GM12878 (cell line): ENCODE measurements around the gene DGKI. TPM values are rescaled to one million over a fixed set of nuclear protein-coding genes. Genes with fewer than 3 reads are reported as not detected.

ENCODE experiments used
- ATAC-seq: fragments of 200-7000 bp; cut with Tn5 transposase; 3 replicates; pipeline ENCODE4 v1.9.1; 2020; ENCODE audit warnings: mild to moderate bottlenecking, moderate library complexity
- BruUV-seq: library from RNA; stranded (reverse); fragments of 400-500 nt; replicated peaks from 2 replicates; lab custom pipeline; 2021; lab: Mats Ljungman, UMichigan
- CTCF ChIA-PET: fragments of 300-600 bp; sonication (Branson Sonifier 250); formaldehyde crosslinking; extraction: SDS; loops from one replicate; lab custom pipeline; 2021; ENCODE audit warnings: inconsistent platforms; lab: Yijun Ruan, JAX
- POLR2A ChIA-PET: fragments of 350-600 bp; formaldehyde crosslinking; extraction: SDS; loops from one replicate; lab custom pipeline; 2021; ENCODE audit warnings: inconsistent platforms; lab: Charles Lee
- RAD21 ChIA-PET: fragments of 300-600 bp; sonication (Branson Sonifier 250); formaldehyde crosslinking; loops from one replicate; lab custom pipeline; 2023; ENCODE audit warnings: antibody characterized with exemption; ENCODE audit not compliant: unreplicated experiment; lab: Charles Lee
- SMC1A ChIA-PET: fragments of 300-600 bp; sonication (Branson Sonifier 250); formaldehyde crosslinking; loops from one replicate; lab custom pipeline; 2023; ENCODE audit not compliant: unreplicated experiment, uncharacterized antibody; lab: Charles Lee
- DNase-seq: peaks from one replicate; pipeline ENCODE4 v3.0.0-alpha.2; 2011; ENCODE audit warnings: low read depth, low spot score
- FAIRE-seq: peaks from 3 replicates; lab custom pipeline; 2011; peaks lifted over from hg19 to GRCh38; lab: Jason Lieb, UNC
- H2AFZ ChIP-seq: 2 replicates; pipeline ENCODE4 v1.6.0; 2011; ENCODE audit warnings: low read depth, low read length, control low read depth; ENCODE audit not compliant: control insufficient read depth
- H3K27ac ChIP-seq: 2 replicates; pipeline ENCODE4 v1.5.1; 2011; ENCODE audit warnings: control low read depth; ENCODE audit not compliant: control insufficient read depth, insufficient read depth
- H3K27me3 ChIP-seq, 2 experiments: replicated peaks in 1 of 2; 2 replicates each; pipeline versions ENCODE4 v1.6.0 to v1.6.1; 2011; ENCODE audit warnings: low read length in 1 of 2; ENCODE audit not compliant: control insufficient read depth in 2 of 2, insufficient read depth in 2 of 2
- H3K36me3 ChIP-seq, 2 experiments: 2 replicates each; pipeline ENCODE4 v1.5.1; 2011; ENCODE audit warnings: low read length in 1 of 2; ENCODE audit not compliant: control insufficient read depth in 2 of 2, insufficient read depth in 2 of 2
- H3K4me1 ChIP-seq: 2 replicates; pipeline ENCODE4 v1.6.1; 2011; ENCODE audit warnings: mild to moderate bottlenecking, low read length, moderate library complexity, mixed read lengths; ENCODE audit not compliant: control insufficient read depth, insufficient read depth
- H3K4me2 ChIP-seq: 2 replicates; pipeline ENCODE4 v1.6.0; 2011; ENCODE audit warnings: control low read depth; ENCODE audit not compliant: control insufficient read depth, insufficient read depth
- H3K4me3 ChIP-seq: fragments of 200-600 bp; sonication (generic); 2 replicates; pipeline ENCODE4 v1.5.1; 2016
- H3K79me2 ChIP-seq: 2 replicates; pipeline ENCODE4 v1.6.0; 2011; ENCODE audit warnings: low read length; ENCODE audit not compliant: control insufficient read depth, insufficient read depth
- H3K9ac ChIP-seq: 2 replicates; pipeline ENCODE4 v1.8.0; 2011; ENCODE audit warnings: low read length, control low read depth, mixed read lengths; ENCODE audit not compliant: control insufficient read depth, insufficient read depth
- H3K9me3 ChIP-seq: replicated peaks from 3 replicates; pipeline ENCODE4 v1.5.1; 2011; ENCODE audit warnings: mild to moderate bottlenecking, low read length; ENCODE audit not compliant: control insufficient read depth, insufficient read depth
- H4K20me1 ChIP-seq: 2 replicates; pipeline ENCODE4 v1.6.0; 2011; ENCODE audit not compliant: control insufficient read depth, insufficient read depth
- CBFB ChIP-seq: IDR thresholded peaks from 2 replicates; pipeline ENCODE4 v1.6.1; 2016; ENCODE audit warnings: antibody characterized with exemption, low read depth
- HCFC1 ChIP-seq: fragments of 150-350 bp; IDR thresholded peaks from 2 replicates; pipeline ENCODE4 v1.6.1; 2014; ENCODE audit warnings: low read length
- MYB ChIP-seq: fragments of 150-350 bp; IDR thresholded peaks from 2 replicates; pipeline ENCODE4 v1.6.1; 2014; ENCODE audit warnings: mild to moderate bottlenecking, low read depth, low read length, borderline replicate concordance
- RBBP5 ChIP-seq: fragments of 200-600 bp; sonication (generic); conservative IDR thresholded peaks from 2 replicates; pipeline ENCODE4 v1.6.1; 2016
- SIX5 ChIP-seq: IDR thresholded peaks from 2 replicates; pipeline ENCODE4 v1.6.1; 2011; ENCODE audit warnings: mild to moderate bottlenecking, low read depth, low read length, moderate library complexity; ENCODE audit not compliant: severe bottlenecking
- SREBF1 ChIP-seq: IDR thresholded peaks from 2 replicates; pipeline ENCODE4 v1.6.1; 2012; ENCODE audit warnings: mild to moderate bottlenecking, low read length
- STAT3 ChIP-seq: IDR thresholded peaks from 2 replicates; pipeline ENCODE4 v1.6.1; 2011; ENCODE audit warnings: low read depth, low read length, improper control_type of control experiment
- WRNIP1 ChIP-seq: IDR thresholded peaks from 2 replicates; pipeline ENCODE4 v1.6.1; 2011; ENCODE audit warnings: low read depth, low read length, improper control_type of control experiment, borderline replicate concordance
- WGBS: methylation state at CpG from one replicate; pipeline ENCODE4 v1.1.6; 2016; ENCODE audit warnings: low lambda C conversion rate; ENCODE audit not compliant: insufficient replicate concordance, insufficient coverage; ENCODE audit errors: missing lambda C conversion rate; 5-methylcytosine and 5-hydroxymethylcytosine counted together
- in situ Hi-C: fragments of 300-500 bp; cut with MboI; formaldehyde crosslinking; loops from 9 replicates; pipeline ENCODE4 v1.14.3; 2018; ENCODE audit warnings: mixed read lengths
- intact Hi-C: fragments of 100-400 bp; cut with micrococcal nuclease; formaldehyde crosslinking; loops from one replicate; pipeline ENCODE4 v1.14.2; 2022; ENCODE audit not compliant: unreplicated experiment
- polyA plus RNA-seq, 11 experiments: library from polyadenylated mRNA; depleted of rRNA in 4 of 11; unstranded in 6 of 11; stranded (reverse) in 5 of 11; fragments of >200 nt; fragmentation: Nextera tagmentation in 4 of 11; fragmentation: Illumina TruSeq in 1 of 11; extraction: Ambion mirVana in 4 of 11; extraction: Trizol in 1 of 11; gene quantifications; 1 replicate in 1 of 11; 2 replicates in 10 of 11; pipeline versions ENCODE4 v1.2.1 to v1.2.3, GENCODE V29; 2011 to 2016; ENCODE audit warnings: inconsistent platforms in 2 of 11, missing spikeins in 2 of 11, low read depth in 1 of 11
- total RNA-seq, 4 experiments: library from RNA; depleted of rRNA in 3 of 4; stranded (reverse); fragments of >200 nt in 3 of 4; fragmentation: Illumina TruSeq in 1 of 4; extraction: Trizol in 1 of 4; gene quantifications; 2 replicates each; pipeline versions ENCODE4 v1.2.1 to v1.2.3, GENCODE V29; 2013 to 2021
- TF ChIP-seq, protein P1 (sequence below): fragments of 150-350 bp; IDR thresholded peaks from 2 replicates; pipeline ENCODE4 v1.6.1; 2014; ENCODE audit warnings: mild to moderate bottlenecking, low read depth, low read length
- TF ChIP-seq, protein P2 (sequence below): fragments of 450-650 bp; formaldehyde crosslinking; IDR thresholded peaks from 2 replicates; pipeline ENCODE4 v1.5.0; 2022; ENCODE audit warnings: mild to moderate bottlenecking, missing genetic modification characterization
- TF ChIP-seq, protein P3 (sequence below): fragments of 450-650 bp; IDR thresholded peaks from 2 replicates; pipeline ENCODE4 v1.6.1; 2018; ENCODE audit warnings: mild to moderate bottlenecking, low read depth, moderate library complexity; ENCODE audit not compliant: partially characterized antibody
- TF ChIP-seq, protein P4 (sequence below): IDR thresholded peaks from 2 replicates; pipeline ENCODE4 v1.6.1; 2012; ENCODE audit warnings: low read depth, low read length, improper control_type of control experiment
- TF ChIP-seq, protein P5 (sequence below), 3 experiments: IDR thresholded peaks in 2 of 3; conservative IDR thresholded peaks in 1 of 3; 2 replicates each; pipeline ENCODE4 v1.5.1; 2011; ENCODE audit warnings: low read depth in 3 of 3, low read length in 3 of 3, mild to moderate bottlenecking in 3 of 3, control low read depth in 2 of 3, moderate library complexity in 2 of 3, inconsistent platforms in 1 of 3, mixed read lengths in 1 of 3; ENCODE audit not compliant: control insufficient read depth in 2 of 3, insufficient read depth in 1 of 3; ENCODE audit errors: extremely low read depth in 1 of 3

The DGKI gene
- total and polyA plus RNA-seq, 10 of the 15 experiments (the other 5 are each of a cell fraction or from before 2014, with no cell fraction given): 10.4 to 37.1 (median 22.1) TPM

DNA sequence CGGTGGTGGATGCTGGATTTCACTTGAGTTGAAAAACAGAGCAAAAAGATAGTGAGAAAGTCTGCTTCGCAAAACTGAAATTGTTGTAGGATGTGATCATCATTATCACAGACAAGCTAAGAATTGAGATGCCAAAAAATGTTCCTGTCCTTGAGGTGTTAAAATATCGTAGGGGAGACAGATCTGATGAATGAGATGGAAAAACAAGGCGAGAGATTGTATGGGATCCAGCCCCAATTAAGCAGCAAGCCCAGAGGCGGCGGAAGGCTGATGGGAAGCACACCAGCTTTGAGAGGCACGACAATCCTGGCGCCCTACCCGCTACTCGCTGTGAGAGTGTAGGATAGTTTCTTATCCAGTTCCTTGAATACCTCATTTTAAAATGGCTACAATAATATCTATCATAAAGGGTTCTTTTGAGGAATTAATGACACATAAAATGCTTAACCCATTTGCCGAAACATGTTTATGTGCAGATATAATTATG lies 372.2 kb downstream of the DGKI start:
- WGBS: 63% methylated on average over 11 of the region's 11 CpGs
- no TSS peak for BruUV-seq
- no peak overlapping the region for H3K9ac ChIP-seq
- no peaks in the 10 kb centered on the region; a peak in 1 of 4 replicates for H3K27me3 ChIP-seq
- ChIA-PET SMC1A (interaction anchor here (0.6 kb wide), 1 partner anchor 684 kb away, joined by 3 read pairs; no protein-coding TSS in a partner anchor), CTCF (no interaction called here), POLR2A (no interaction called here), RAD21 (no interaction called here)
- no peaks in the 10 kb centered on the region for H3K79me2 ChIP-seq
- no peak overlapping the region for H3K4me2 ChIP-seq
- H3K27ac ChIP-seq: no peak overlapping the region
- H3K9me3 ChIP-seq: no peaks in the 10 kb centered on the region
- no peaks in the 10 kb centered on the region for H3K4me1 ChIP-seq
- H3K36me3 ChIP-seq: no peaks in the 10 kb centered on the region
- no peak for DNase-seq
- no peak overlapping the region for H3K4me3 ChIP-seq
- H4K20me1 ChIP-seq: no peaks in the 10 kb centered on the region
- no peak overlapping the region for H2AFZ ChIP-seq
- ATAC-seq: no peak
- intact Hi-C loops: no loop called here
- in situ Hi-C loops: no loop called here
- no peak for FAIRE-seq
- TF ChIP-seq, protein P1, sequence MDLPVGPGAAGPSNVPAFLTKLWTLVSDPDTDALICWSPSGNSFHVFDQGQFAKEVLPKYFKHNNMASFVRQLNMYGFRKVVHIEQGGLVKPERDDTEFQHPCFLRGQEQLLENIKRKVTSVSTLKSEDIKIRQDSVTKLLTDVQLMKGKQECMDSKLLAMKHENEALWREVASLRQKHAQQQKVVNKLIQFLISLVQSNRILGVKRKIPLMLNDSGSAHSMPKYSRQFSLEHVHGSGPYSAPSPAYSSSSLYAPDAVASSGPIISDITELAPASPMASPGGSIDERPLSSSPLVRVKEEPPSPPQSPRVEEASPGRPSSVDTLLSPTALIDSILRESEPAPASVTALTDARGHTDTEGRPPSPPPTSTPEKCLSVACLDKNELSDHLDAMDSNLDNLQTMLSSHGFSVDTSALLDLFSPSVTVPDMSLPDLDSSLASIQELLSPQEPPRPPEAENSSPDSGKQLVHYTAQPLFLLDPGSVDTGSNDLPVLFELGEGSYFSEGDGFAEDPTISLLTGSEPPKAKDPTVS: no peak
- TF ChIP-seq SREBF1 (no peak), STAT3 (no peak), SIX5 (no peak), MYB (no peak), RBBP5 (no peak), HCFC1 (no peak), WRNIP1 (no peak), CBFB (no peak)
- TF ChIP-seq, protein P2, sequence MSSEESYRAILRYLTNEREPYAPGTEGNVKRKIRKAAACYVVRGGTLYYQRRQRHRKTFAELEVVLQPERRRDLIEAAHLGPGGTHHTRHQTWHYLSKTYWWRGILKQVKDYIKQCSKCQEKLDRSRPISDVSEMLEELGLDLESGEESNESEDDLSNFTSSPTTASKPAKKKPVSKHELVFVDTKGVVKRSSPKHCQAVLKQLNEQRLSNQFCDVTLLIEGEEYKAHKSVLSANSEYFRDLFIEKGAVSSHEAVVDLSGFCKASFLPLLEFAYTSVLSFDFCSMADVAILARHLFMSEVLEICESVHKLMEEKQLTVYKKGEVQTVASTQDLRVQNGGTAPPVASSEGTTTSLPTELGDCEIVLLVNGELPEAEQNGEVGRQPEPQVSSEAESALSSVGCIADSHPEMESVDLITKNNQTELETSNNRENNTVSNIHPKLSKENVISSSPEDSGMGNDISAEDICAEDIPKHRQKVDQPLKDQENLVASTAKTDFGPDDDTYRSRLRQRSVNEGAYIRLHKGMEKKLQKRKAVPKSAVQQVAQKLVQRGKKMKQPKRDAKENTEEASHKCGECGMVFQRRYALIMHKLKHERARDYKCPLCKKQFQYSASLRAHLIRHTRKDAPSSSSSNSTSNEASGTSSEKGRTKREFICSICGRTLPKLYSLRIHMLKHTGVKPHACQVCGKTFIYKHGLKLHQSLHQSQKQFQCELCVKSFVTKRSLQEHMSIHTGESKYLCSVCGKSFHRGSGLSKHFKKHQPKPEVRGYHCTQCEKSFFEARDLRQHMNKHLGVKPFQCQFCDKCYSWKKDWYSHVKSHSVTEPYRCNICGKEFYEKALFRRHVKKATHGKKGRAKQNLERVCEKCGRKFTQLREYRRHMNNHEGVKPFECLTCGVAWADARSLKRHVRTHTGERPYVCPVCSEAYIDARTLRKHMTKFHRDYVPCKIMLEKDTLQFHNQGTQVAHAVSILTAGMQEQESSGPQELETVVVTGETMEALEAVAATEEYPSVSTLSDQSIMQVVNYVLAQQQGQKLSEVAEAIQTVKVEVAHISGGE (CRISPR knock-in tag): no peak
- TF ChIP-seq, protein P3, sequence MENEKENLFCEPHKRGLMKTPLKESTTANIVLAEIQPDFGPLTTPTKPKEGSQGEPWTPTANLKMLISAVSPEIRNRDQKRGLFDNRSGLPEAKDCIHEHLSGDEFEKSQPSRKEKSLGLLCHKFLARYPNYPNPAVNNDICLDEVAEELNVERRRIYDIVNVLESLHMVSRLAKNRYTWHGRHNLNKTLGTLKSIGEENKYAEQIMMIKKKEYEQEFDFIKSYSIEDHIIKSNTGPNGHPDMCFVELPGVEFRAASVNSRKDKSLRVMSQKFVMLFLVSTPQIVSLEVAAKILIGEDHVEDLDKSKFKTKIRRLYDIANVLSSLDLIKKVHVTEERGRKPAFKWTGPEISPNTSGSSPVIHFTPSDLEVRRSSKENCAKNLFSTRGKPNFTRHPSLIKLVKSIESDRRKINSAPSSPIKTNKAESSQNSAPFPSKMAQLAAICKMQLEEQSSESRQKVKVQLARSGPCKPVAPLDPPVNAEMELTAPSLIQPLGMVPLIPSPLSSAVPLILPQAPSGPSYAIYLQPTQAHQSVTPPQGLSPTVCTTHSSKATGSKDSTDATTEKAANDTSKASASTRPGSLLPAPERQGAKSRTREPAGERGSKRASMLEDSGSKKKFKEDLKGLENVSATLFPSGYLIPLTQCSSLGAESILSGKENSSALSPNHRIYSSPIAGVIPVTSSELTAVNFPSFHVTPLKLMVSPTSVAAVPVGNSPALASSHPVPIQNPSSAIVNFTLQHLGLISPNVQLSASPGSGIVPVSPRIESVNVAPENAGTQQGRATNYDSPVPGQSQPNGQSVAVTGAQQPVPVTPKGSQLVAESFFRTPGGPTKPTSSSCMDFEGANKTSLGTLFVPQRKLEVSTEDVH: no peak
- TF ChIP-seq, protein P4, sequence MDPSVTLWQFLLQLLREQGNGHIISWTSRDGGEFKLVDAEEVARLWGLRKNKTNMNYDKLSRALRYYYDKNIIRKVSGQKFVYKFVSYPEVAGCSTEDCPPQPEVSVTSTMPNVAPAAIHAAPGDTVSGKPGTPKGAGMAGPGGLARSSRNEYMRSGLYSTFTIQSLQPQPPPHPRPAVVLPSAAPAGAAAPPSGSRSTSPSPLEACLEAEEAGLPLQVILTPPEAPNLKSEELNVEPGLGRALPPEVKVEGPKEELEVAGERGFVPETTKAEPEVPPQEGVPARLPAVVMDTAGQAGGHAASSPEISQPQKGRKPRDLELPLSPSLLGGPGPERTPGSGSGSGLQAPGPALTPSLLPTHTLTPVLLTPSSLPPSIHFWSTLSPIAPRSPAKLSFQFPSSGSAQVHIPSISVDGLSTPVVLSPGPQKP: no peak
- TF ChIP-seq, protein P5, sequence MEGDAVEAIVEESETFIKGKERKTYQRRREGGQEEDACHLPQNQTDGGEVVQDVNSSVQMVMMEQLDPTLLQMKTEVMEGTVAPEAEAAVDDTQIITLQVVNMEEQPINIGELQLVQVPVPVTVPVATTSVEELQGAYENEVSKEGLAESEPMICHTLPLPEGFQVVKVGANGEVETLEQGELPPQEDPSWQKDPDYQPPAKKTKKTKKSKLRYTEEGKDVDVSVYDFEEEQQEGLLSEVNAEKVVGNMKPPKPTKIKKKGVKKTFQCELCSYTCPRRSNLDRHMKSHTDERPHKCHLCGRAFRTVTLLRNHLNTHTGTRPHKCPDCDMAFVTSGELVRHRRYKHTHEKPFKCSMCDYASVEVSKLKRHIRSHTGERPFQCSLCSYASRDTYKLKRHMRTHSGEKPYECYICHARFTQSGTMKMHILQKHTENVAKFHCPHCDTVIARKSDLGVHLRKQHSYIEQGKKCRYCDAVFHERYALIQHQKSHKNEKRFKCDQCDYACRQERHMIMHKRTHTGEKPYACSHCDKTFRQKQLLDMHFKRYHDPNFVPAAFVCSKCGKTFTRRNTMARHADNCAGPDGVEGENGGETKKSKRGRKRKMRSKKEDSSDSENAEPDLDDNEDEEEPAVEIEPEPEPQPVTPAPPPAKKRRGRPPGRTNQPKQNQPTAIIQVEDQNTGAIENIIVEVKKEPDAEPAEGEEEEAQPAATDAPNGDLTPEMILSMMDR (IDR thresholded peaks at IDR 0.05 in 2 of 3, conservative IDR thresholded peaks at IDR 0.05 in 1 of 3; ENCODE audit: control insufficient read depth in 2 of 3, extremely low read depth in 1 of 3, insufficient read depth in 1 of 3, low read depth in 3 of 3, low read length in 3 of 3): no peak
